GM18505 (cell line): Measurements from ENCODE around the gene ST3GAL2.

Experiments used
- ATAC-seq: cut with Tn5 transposase; IDR thresholded peaks from one replicate; pipeline ENCODE4 v1.9.1; 2021; ENCODE audit not compliant: unreplicated experiment
- POLR2A ChIP-seq: IDR thresholded peaks from 4 replicates; pipeline ENCODE4 v1.6.1; 2011; ENCODE audit warnings: borderline replicate concordance; ENCODE audit not compliant: insufficient read depth, insufficient read length; ENCODE audit errors: extremely low read depth

Gene ST3GAL2

DNA sequence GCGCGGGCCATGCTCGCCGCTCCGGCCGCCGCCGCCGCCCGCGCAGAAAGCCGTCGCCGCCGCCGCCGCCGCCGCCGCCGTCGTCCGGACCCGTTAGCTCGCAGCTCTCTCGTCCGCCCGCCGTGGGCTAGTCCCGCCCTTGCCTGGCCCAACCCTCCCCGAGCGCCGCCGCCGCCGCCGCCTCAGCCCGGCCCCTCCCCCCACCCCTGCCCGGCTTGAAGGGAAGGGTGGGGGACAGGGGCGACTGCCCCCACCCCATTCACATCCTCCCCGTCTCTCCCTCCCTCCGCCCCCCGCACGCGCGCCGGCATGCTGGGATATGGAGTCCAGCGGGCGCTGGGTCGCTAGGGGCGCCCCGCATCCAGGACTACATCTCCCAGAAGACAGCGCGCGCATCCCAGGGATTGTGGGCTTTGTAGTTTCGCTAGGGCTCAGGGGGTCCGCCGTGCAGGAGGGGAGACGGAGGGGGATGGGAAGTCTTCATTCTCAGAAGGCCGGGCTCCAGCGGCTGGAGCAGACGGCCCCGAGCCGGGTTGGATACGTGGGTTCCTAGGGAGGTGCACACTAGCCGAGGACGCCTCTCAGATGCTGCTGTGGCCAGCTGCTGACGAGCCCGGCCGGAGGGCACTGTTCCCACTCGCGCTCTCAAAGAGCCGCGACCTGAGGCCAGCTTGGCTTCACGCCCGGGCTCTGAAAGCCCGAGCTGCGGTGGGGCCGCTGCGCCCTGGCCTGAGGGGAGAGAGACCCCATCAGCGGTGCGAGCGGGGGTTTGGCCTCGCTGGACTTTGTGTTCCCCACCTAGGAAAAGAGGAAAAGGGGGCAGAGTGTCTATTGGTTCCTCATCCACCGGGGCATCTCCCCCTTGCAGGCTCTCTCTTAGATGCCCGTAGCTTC lies at the start of gene ST3GAL2:
TSS of gene ST3GAL2 (minus strand) at position 132 of the 894 bp plus-strand sequence. CDS start 40,570 bp downstream, outside the sequence.
- peak; percentile 81 for ATAC-seq
- TF ChIP-seq POLR2A: peak; percentile 57

- no peak for ATAC-seq
- TF ChIP-seq POLR2A: no peak
These were observed 46.0 kb upstream of the ST3GAL2 start for GRCh38 chr16:70484867-70485266.

- no peak for ATAC-seq
- no peak for TF ChIP-seq POLR2A
These were observed 44.5 kb upstream of the ST3GAL2 start for GRCh38 chr16:70483426-70483825.

DNA sequence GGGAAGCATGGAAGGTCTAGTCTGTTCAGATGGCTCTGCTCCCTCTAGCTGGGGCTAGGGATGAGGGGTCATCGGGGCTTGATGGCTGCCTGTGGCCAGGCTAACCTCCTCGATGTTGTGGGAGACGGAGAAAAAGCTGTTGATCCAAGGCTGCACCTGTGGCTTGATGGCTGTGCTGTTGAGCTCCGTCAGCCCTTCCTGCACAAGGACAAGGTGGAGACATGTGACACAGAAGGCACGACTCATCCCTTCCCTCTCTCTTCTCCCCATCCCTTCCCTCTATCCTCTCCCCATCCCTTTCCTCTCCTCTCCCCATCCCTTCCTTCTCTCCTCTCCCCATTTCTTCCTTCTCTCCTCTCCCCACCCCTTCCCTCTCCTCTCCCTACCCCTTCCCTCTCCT lies 43.7 kb upstream of the ST3GAL2 start:
- TF ChIP-seq POLR2A: no peak
- no peak for ATAC-seq

DNA sequence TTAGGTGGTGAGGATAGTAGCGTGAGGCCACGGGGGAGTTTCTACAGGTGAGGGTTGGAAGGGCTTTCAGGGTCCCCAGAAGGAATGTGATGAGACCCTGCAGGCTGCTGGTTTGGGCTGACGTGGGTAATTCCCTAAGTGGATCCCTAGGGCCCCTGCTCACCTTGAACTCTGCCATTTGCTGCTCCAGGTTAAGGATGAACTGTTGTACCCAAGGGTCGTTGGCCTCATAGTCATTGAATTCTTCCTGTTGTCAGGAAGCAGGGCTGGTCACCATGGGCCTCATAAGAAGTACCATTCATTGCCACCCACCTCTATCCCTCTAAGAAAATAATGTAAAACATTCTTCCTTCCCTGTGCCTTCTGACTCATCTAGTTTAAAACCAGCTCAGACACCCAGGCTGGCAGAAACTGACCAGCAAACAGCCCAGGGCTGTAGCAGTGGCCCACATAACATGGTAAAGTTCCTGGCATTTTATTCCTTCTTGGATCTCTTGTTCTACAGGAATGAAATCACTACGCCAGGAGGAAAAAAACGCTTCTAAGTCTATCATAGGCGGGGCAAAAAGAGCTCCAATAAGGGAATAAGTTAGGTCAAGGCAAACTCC lies 43.1 kb upstream of the ST3GAL2 start:
- no peak for TF ChIP-seq POLR2A
- no peak for ATAC-seq

DNA sequence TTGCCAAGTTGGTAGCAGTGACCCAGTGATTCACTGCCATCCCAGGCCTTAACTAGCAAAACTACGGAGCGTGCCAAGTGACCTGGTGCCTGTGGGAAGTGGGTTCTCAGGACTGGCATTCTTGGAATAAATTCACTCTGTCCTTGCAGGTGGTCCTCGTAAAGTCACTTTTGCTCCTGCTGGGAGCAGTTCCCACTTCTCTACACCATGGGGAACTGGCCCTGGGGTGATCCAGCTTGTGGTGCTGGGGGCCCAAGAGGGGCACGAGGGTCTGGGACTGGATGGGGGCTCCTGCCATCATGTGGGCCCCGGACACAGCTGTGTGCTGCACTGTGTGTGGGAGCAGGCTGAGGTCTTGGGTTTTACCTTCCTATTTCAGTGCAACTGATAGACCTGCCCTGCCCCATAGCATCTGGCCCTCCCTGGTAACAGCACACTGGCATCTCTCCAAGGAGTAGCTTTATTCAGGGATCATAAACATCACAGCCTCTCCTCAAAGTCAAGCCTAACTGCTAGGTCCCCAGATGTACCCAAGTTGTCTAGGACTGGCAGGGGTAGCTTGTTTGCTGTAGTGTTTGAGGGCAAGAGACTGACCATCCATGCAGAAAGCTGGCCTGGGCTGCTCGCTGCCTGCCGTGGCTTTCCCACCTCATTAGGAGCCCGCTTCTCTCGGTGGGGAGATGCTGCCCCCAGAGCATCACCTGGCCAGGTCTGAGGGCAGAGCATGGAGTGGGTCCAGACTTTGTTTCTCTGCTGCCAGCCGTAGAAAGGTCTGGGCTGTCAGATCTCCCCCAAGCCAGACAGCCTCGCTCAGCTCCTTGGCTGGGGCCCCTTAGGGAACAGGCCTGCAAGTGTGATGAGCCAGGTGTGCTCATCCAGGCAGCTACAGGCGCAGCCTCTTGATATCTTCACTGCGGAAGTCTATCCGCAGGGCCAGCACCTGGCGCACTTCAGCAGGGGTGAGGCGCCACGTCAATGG lies 41.5 kb upstream of the ST3GAL2 start:
- ATAC-seq: no peak
- no peak for TF ChIP-seq POLR2A

DNA sequence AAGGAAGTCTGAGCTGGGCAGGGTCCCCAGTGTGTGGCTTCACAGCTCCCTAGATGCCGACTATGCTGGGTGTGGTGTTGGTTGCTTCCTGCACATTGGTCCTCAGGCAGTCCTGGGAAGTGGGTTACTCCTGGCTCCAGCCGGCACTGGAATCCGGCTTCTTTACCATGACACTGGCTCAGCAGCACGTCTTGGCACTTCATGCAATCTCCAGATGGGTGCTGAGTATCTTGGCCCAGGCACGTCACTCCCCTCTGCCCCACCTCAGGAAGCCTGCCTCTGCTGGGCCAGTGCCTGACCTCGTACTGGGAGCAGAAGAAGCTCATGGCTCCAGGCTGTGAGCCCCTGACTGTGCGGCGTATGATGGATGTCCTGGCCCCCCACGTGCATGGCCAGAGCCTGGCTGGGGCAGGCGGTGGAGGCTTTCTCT lies 40.0 kb upstream of the ST3GAL2 start:
- no peak for TF ChIP-seq POLR2A
- no peak for ATAC-seq

GRCh38 chr16:70478169-70478568 lies 39.3 kb upstream of the ST3GAL2 start:
- no peak for TF ChIP-seq POLR2A
- no peak for ATAC-seq

GRCh38 chr16:70476272-70477020 lies 37.5 kb upstream of the ST3GAL2 start:
- ATAC-seq: peak; percentile 78

DNA sequence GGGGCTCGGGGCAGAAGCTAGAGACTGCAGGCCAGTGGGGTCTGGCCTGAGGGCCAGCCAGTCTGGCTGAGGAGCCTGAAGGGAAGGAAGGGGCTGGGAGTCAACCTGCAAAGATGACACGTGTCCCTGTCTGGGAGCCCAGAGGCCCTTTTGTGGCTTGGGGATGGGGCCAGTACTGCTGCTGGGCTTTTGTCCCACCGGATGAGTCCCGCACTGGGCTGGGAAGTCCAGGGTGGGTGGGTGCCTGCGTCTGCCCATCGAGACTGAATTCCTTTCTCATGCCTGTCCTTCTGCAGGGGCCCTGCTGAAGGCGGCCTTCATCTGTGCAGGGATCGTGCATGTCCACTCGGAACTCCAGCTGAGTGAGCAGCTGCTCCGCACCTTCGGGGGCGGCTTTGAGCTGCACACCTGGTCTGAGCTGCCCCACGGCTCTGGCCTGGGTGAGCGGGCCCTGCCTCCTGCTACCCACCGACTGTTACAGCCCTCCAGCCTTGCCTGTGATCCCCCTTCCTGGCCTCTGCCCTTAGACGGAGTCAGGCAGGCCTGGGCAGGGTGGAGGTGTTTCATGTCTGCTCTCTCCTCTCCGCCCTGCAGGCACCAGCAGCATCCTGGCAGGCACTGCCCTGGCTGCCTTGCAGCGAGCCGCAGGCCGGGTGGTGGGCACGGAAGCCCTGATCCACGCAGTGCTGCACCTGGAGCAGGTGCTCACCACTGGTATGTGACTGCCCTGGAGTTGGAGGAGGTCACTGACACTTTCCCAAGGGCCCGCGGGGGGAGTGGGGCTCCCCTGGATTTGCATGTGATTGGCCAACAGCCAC lies 36.4 kb upstream of the ST3GAL2 start:
- ATAC-seq: no peak
- no peak for TF ChIP-seq POLR2A

More at GRCh38 chr16:70476272-70477020, 37.5 kb upstream of the ST3GAL2 start:
- peak; percentile 34 for TF ChIP-seq POLR2A

DNA sequence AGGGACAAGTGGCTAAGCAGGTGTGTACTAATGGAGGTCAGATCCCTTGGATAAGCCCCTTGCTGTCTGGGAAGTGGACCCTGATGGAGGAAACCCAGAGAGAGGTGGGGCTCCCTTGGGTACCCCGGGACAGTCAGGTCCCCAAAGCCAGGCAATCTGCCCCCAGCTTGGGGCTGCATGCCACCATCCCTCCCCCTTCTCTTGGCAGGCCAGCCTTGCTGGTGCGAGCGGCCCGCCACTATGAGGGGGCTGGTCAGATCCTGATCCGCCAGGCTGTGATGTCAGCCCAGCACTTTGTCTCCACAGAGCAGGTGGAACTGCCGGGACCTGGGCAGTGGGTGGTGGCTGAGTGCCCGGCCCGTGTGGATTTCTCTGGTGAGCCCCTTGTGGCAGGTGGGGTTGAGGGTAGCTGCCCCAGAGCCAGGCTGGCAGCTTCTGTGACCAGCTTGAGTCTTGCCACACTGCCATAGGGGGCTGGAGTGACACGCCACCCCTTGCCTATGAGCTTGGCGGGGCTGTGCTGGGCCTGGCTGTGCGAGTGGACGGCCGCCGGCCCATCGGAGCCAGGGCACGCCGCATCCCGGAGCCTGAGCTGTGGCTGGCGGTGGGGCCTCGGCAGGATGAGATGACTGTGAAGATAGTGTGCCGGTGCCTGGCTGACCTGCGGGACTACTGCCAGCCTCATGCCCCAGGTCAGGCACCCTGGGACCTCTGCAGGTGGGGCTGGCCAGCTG lies 35.6 kb upstream of the ST3GAL2 start:
- no peak for ATAC-seq
- no peak for TF ChIP-seq POLR2A
